ENCODE measurements around the gene NINL.
A peak's percentile ranks its signal among the peaks of the same experiment; 100 is the strongest.

NINL gene

GRCh38 chr20:25457886-25458680, 127.2 kb downstream of the NINL start:
- no peak overlapping the region for H3K27ac ChIP-seq (replicated peaks; ENCODE audit: low read length)
- no peak overlapping the region for H3K4ac ChIP-seq (ENCODE audit: low read length)
- no peak overlapping the region for H2AK5ac ChIP-seq (ENCODE audit: low read depth, low read length)
- no peak overlapping the region for H2BK12ac ChIP-seq (ENCODE audit: low read length)
- H3K18ac ChIP-seq (ENCODE audit: low read length), result peak overlapping the region; percentile 17
- H3K4me3 ChIP-seq (ENCODE audit: low read length in 2 of 2), result peak overlapping the region in 1 of 2 donors; percentile 42
- no peaks in the 10 kb centered on the region for H3K4me1 ChIP-seq (ENCODE audit: control insufficient read depth in 2 of 2, insufficient read depth in 1 of 2, low read depth in 1 of 2, low read length in 2 of 2)
- no peak overlapping the region for H4K91ac ChIP-seq (ENCODE audit: low read depth, low read length, poor library complexity)
- WGBS, 2 donors (ENCODE audit: extremely low coverage in 2 of 2, insufficient read length in 2 of 2, insufficient replicate concordance in 1 of 2), result no CpG with 5 or more reads among the region's 22 CpGs
- H3K14ac ChIP-seq (ENCODE audit: low read length), result peak overlapping the region; percentile 51
- H2BK5ac ChIP-seq (ENCODE audit: low read length), result peak overlapping the region; percentile 48
- H2AFZ ChIP-seq (ENCODE audit: low read length), result no peak overlapping the region
- H2BK120ac ChIP-seq (ENCODE audit: low read depth, low read length), result no peak overlapping the region
- H3K4me2 ChIP-seq (ENCODE audit: insufficient read depth, low read length, poor library complexity, severe bottlenecking), result no peak overlapping the region
- H4K8ac ChIP-seq (ENCODE audit: low read depth, low read length), result no peak overlapping the region
- peaks cover 36 to 83% of the 10 kb centered on the region in 2 donors for H3K36me3 ChIP-seq (replicated peaks in 1 of 2; ENCODE audit: control insufficient read depth in 2 of 2, insufficient read depth in 2 of 2, low read length in 2 of 2)
- H3K27me3 ChIP-seq (ENCODE audit: control insufficient read depth in 3 of 3, insufficient read depth in 3 of 3, low read depth in 1 of 3, low read length in 3 of 3), result no peaks in the 10 kb centered on the region
- no peaks in the 10 kb centered on the region for H3K9me3 ChIP-seq (replicated peaks in 1 of 2; ENCODE audit: control insufficient read depth in 2 of 2, insufficient read depth in 1 of 2, low read depth in 1 of 2, low read length in 2 of 2)
- no peak for DNase-seq (ENCODE audit: low spot score)
- peak overlapping the region; percentile 34 for H3K23ac ChIP-seq (ENCODE audit: low read depth, low read length, poor library complexity)
- H2BK15ac ChIP-seq (ENCODE audit: low read length), result no peak overlapping the region
- H3K79me1 ChIP-seq (ENCODE audit: low read depth, low read length), result peaks cover 5% of the 10 kb centered on the region
- peak overlapping the region; percentile 39 for H3K9ac ChIP-seq (ENCODE audit: low read depth, low read length, poor library complexity)

- no peak for DNase-seq (ENCODE audit: low spot score)
- Histone ChIP-seq H2BK12ac (ENCODE audit: low read length) (no peak overlapping the region), H4K91ac (ENCODE audit: low read depth, low read length, poor library complexity) (peak overlapping the region; percentile 43), H3K27me3 (ENCODE audit: control insufficient read depth in 3 of 3, insufficient read depth in 3 of 3, low read depth in 1 of 3, low read length in 3 of 3) (no peaks in the 10 kb centered on the region), H2BK120ac (ENCODE audit: low read depth, low read length) (no peak overlapping the region), H3K4ac (ENCODE audit: low read length) (no peak overlapping the region), H2AFZ (ENCODE audit: low read length) (no peak overlapping the region), H4K8ac (ENCODE audit: low read depth, low read length) (no peak overlapping the region), H2BK15ac (ENCODE audit: low read length) (no peak overlapping the region), H3K4me2 (ENCODE audit: insufficient read depth, low read length, poor library complexity, severe bottlenecking) (no peak overlapping the region), H3K27ac (replicated peaks; ENCODE audit: low read length) (no peak overlapping the region), H3K9me3 (replicated peaks in 1 of 2; ENCODE audit: control insufficient read depth in 2 of 2, insufficient read depth in 1 of 2, low read depth in 1 of 2, low read length in 2 of 2) (peaks cover 0 to 2% of the 10 kb centered on the region in 2 donors), H3K9ac (ENCODE audit: low read depth, low read length, poor library complexity) (no peak overlapping the region), H2BK5ac (ENCODE audit: low read length) (no peak overlapping the region), H3K18ac (ENCODE audit: low read length) (no peak overlapping the region), H3K36me3 (replicated peaks in 1 of 2; ENCODE audit: control insufficient read depth in 2 of 2, insufficient read depth in 2 of 2, low read length in 2 of 2) (peaks cover 34 to 80% of the 10 kb centered on the region in 2 donors), H3K23ac (ENCODE audit: low read depth, low read length, poor library complexity) (no peak overlapping the region), H2AK5ac (ENCODE audit: low read depth, low read length) (no peak overlapping the region), H3K79me1 (ENCODE audit: low read depth, low read length) (no peaks in the 10 kb centered on the region), H3K14ac (ENCODE audit: low read length) (no peak overlapping the region), H3K4me3 (ENCODE audit: low read length in 2 of 2) (no peak overlapping the region), H3K4me1 (ENCODE audit: control insufficient read depth in 2 of 2, insufficient read depth in 1 of 2, low read depth in 1 of 2, low read length in 2 of 2) (no peaks in the 10 kb centered on the region)
- no CpG with 5 or more reads among the region's 15 CpGs for WGBS, 2 donors (ENCODE audit: extremely low coverage in 2 of 2, insufficient read length in 2 of 2, insufficient replicate concordance in 1 of 2)
Observed at GRCh38 chr20:25454153-25454900, 131.0 kb downstream of the NINL start.

- Histone ChIP-seq H3K4me3 (ENCODE audit: low read length in 2 of 2) (no peak overlapping the region), H3K27me3 (ENCODE audit: control insufficient read depth in 3 of 3, insufficient read depth in 3 of 3, low read depth in 1 of 3, low read length in 3 of 3) (no peaks in the 10 kb centered on the region), H2BK120ac (ENCODE audit: low read depth, low read length) (no peak overlapping the region), H3K14ac (ENCODE audit: low read length) (no peak overlapping the region), H4K91ac (ENCODE audit: low read depth, low read length, poor library complexity) (no peak overlapping the region), H3K18ac (ENCODE audit: low read length) (no peak overlapping the region), H3K79me1 (ENCODE audit: low read depth, low read length) (no peaks in the 10 kb centered on the region), H3K4ac (ENCODE audit: low read length) (no peak overlapping the region), H2AK5ac (ENCODE audit: low read depth, low read length) (no peak overlapping the region), H2BK15ac (ENCODE audit: low read length) (no peak overlapping the region), H2BK12ac (ENCODE audit: low read length) (no peak overlapping the region), H3K9me3 (replicated peaks in 1 of 2; ENCODE audit: control insufficient read depth in 2 of 2, insufficient read depth in 1 of 2, low read depth in 1 of 2, low read length in 2 of 2) (peaks cover 2 to 4% of the 10 kb centered on the region in 2 donors), H3K23ac (ENCODE audit: low read depth, low read length, poor library complexity) (no peak overlapping the region), H2AFZ (ENCODE audit: low read length) (no peak overlapping the region), H3K4me2 (ENCODE audit: insufficient read depth, low read length, poor library complexity, severe bottlenecking) (no peak overlapping the region), H3K4me1 (ENCODE audit: control insufficient read depth in 2 of 2, insufficient read depth in 1 of 2, low read depth in 1 of 2, low read length in 2 of 2) (no peaks in the 10 kb centered on the region), H3K36me3 (replicated peaks in 1 of 2; ENCODE audit: control insufficient read depth in 2 of 2, insufficient read depth in 2 of 2, low read length in 2 of 2) (peaks cover 28 to 79% of the 10 kb centered on the region in 2 donors), H3K27ac (replicated peaks; ENCODE audit: low read length) (no peak overlapping the region), H4K8ac (ENCODE audit: low read depth, low read length) (no peak overlapping the region), H3K9ac (ENCODE audit: low read depth, low read length, poor library complexity) (no peak overlapping the region), H2BK5ac (ENCODE audit: low read length) (no peak overlapping the region)
- no CpG with 5 or more reads among the region's 25 CpGs for WGBS, 2 donors (ENCODE audit: extremely low coverage in 2 of 2, insufficient read length in 2 of 2, insufficient replicate concordance in 1 of 2)
- no peak for DNase-seq (ENCODE audit: low spot score)
Observed at GRCh38 chr20:25453035-25453810, 132.1 kb downstream of the NINL start.

Measured in neuronal stem cell (in vitro differentiated cells).